Measurements from ENCODE around the gene MYBPC1.

- TF ChIP-seq CTCF (conservative IDR thresholded peaks at IDR 0.05 in 1 of 2, IDR thresholded peaks at IDR 0.05 in 1 of 2; ENCODE audit: extremely low read depth in 1 of 2, insufficient read depth in 1 of 2, low read depth in 1 of 2, low read length in 2 of 2) (no peak), EZH2 (IDR thresholded peaks at IDR 0.05; ENCODE audit: borderline replicate concordance, low read length) (no peak)
Observed at GRCh38 chr12:101604132-101604531, 9.4 kb downstream of the MYBPC1 start.
